Stimulated activated CD4-positive, alpha-beta T cell treated with anti-CD3 and anti-CD28 coated beads, Interleukin-4, amount 100 ng/mL, for 24 hours (primary cell): Measurements from ENCODE around the gene JAM3.

ENCODE experiments used
- DNase-seq: peaks from one replicate; pipeline ENCODE4 v3.0.0-alpha.2; 2020

JAM3 gene

DNA sequence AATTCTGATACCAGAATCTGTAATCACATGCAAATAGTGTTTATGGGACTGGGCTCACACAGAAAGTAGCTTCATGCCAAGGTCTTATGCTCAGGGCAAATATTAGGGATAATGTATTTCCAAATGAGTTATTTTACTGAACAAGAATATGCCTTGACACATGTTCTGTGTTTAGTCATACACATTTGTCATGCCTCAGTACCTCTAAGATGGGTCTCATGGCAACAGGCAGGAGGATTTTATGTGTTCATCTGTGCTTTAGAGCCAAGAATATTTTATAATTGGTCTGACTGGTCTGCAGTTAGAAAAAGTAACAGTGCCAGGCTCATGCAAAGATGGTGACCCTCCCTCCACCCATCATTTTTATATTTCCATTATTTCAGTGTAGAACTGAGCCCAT, 49.1 kb downstream of the JAM3 start:
- no peak for DNase-seq

DNA sequence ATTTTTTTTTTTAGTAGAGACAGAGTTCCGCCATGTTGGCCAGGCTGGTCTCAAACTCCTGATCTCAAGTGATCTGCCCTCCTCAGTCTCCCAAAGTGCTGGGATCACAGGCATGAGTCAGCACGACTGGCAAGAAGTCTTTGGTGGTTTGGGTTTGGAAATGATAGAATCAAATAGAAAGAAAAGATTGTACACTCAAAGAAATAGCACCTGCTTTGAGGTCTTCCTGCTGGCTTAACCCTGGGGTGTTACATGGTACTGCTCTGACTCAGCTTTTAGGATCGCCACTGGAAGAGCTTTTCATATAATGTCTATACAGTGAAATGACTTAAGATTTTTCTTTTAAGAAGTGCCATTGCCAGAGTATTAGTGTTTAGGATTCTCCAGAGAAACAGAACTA, 50.2 kb downstream of the JAM3 start:
- DNase-seq, result no peak

DNA sequence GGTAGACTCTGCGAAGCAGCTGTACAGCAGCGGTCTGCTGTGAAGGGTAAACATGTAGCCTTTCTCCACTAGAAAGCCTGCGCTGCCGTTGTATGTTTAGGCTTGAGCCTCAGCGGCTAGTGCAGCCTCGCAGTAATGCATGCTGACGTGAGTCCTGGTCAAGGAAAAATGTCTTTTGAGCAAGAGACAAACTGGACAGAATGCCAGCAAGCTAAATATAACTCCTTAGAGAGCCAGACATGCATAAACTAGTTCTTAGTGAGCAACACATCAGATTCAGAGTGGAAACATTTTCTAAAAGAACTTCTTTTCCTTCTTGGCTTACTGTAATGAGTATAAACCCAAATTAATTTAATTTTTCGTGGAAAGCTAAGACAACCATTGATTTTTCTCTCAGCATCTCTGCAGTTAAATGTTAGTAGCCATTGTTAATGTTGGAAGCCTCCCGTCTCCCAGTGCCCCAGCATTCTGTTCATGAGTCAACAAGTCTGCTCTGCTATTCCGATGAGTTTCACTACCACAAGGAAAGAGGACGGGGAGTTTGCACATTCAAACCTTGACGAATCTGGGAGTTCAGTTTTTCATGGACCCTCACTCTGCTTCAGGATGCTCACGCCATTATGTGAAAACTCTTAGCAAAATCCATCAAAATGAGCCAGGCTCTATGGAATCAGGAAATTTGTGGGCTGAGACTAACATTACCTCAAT, 51.4 kb downstream of the JAM3 start:
- DNase-seq, result no peak

DNA sequence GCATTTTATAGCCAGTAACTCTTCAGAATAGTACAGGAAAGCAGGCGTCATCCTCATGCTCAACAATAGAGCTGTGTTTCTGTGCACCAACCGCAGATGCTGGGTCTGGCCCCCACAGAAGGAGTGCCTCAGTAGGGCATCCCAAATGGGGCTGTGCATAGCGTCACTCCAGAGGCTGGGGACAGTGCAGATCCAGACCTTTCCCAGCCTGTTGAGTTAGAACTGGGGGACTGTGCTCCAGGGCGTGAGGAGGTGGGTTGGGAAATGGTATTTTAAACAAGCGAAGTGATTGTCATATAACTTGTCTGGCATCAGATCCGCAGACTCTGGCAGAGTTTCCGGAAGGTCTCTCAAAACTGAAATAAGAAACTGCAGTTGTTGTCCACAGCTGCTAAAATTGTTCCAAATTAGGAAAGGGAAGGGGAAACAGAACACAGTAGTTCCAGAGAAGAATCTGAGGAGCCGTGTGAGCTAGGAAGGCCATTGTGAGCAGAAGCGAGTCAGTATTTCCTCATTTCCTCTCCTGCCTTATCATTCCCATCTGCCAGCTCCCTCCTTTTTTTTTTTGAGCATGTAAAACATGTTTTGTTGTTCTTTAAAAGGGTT, 52.2 kb downstream of the JAM3 start:
- DNase-seq, result no peak

DNA sequence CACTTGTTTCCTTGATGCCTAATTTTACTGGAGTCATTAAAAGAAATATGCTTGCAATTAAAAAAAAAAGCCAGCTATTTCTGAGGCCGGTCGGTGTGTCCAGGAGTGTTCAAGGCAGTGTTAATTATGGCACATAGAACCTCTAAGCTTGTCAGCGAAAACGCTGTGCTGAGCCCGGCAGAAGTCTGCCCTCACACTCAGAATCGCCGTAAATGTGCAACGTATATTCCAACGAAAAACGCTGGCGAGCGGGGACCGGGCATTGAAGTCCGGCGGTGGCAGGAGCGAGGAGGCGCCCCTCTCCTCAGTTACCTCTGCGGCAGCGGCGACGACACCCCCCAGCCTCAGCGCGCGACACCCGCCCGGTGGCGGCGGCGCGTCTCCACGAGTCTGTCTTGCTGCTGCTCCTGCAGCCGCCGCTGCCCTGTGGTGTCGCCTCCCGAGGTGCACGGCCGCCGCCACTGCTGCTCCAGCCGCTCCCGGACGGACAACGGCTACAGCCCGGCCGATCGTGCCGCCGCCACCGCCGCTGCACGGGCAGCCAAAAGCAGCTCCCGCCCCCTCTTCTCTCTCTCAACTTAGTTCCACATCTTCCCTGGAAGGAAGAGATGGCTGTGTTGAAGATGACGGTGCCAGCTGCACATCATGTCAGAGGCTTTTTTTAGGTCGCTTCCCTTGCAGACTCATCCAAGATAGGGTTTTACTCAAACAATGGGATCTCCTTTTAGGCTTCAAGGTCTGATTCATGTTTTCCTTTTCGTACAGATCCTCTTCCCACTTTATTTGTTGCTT, 56.0 kb downstream of the JAM3 start:
- no peak for DNase-seq

DNA sequence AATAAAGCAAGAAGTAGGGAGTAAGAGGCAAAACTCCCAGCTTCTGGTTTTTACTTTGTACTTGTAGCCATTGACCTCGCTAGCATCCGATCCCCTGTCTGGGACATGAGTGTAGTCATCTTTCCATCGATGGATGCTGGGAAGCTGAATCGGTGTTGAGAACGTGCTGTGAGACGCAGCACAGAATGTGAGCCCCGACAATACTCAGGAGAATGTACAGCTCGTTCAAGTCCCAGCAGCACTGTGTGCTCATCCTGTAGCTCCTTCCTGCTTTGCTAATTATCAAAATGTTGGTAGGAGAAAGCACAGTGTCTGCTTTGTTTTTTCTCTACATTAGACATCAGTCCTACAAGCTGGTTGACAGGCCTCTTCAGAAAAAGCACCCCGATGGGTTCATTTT, 56.6 kb downstream of the JAM3 start:
- DNase-seq, result no peak

DNA sequence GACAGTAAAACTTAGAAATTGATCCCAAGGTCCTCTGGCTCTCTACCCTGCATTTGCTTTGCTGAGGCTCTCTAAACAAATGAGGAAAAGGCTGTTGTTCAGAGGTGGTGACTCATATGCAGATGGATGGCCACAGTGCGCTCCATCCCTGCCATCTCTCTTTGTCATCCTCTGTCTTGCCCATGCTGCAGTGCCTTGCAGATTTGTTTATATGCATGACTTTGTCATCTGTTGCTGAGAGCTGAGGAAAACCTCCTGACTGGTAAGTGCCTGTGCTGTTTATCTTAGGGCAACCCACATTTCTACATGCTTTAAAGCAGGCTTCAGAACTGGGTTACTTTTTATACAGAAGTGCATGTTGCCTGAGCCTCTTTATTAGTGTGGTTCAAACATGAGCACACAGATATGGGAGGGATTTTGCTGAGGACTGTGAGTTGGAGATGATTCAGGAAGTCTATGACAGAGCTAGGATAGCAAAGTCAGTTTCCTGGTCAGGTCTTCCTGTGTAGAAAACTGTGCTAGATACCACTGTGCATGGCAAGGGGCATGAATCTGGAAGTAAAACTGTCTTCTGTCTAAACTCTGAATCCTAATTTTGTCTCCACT, 57.4 kb downstream of the JAM3 start:
- DNase-seq, result no peak

DNA sequence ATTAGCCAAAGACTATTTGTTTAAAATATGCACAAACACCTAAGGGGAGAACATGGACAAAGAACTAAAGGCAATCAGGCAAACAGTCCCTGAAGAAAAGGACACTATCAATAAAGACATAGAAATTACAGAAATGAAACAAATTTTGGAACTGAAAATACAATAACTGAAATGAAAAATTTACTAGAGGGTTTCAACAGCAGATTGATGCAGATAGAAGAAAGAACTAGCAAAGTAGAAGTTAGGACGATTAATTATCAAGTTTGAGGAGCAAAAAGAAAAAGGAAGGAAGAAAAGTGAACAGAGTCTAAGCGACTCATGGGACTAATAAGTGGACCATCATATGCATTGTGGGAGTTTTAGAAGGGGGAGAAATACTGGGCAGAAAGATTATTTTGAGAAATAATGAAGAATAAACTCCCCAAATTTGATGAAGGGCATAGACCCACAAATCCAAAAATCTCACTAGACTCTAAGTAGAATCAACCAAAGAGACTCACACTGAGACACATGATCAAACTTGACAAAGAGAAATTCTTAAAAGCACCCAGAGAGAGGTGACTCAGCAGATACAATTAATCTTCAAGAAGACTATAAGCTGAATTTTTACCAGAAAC, 62.9 kb downstream of the JAM3 start:
- DNase-seq, result no peak

DNA sequence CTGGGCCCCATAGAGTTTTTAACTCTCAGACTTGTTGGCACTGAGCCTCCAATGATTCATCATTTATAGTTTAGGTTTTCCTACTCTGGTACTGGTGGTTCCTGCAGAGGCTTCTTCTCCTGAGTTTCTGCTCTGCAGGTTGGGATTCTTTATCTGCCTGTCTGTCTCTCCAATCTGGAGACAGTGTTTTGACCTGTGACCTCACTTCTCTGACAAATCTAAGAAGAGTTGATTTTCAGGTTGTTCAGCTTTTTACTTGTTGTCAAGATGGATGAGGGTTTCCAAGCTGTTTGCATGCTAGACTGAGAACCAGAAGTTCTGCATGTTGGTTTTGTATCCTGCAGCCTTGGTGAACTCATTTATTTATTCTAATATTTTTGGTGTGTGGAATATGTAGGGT, 63.9 kb downstream of the JAM3 start:
- no peak for DNase-seq

DNA sequence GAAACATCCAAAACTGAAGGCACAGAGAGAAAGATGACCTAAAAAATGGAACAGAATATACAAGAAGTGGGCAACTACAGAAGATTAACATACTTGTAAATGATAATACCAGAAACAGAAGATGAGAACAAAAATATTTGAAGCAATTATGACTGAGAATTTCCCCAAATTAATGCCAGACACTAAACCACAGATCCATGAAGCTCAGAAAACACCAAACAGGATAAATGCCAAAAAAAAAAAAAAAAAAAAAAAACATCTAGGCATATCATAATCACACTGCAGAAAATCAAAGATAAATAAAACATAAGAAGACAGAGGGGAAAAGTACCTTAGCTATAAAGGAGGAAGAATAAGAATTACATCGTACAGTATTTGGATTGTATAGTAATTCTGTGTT, 65.3 kb downstream of the JAM3 start:
- DNase-seq, result no peak

DNA sequence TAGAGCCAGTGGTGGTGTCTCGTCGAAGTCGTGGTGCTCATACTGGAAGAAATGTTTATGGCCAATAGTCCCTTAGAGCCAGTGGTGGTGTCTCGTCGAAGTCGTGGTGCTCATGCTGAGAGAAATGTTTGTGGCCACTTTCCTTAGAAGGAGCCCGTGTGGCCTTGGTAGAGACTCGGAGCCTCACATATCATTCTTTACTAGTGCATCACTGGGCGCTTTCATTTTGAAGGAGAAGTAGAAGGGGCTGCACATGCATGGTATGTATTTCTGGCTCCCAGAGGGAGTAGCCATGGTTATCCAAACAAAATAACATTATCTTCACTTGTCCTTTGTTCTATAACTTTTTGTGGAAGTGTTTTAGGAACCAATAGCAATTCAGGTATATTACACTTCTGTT, 69.5 kb downstream of the JAM3 start:
- DNase-seq, result no peak

DNA sequence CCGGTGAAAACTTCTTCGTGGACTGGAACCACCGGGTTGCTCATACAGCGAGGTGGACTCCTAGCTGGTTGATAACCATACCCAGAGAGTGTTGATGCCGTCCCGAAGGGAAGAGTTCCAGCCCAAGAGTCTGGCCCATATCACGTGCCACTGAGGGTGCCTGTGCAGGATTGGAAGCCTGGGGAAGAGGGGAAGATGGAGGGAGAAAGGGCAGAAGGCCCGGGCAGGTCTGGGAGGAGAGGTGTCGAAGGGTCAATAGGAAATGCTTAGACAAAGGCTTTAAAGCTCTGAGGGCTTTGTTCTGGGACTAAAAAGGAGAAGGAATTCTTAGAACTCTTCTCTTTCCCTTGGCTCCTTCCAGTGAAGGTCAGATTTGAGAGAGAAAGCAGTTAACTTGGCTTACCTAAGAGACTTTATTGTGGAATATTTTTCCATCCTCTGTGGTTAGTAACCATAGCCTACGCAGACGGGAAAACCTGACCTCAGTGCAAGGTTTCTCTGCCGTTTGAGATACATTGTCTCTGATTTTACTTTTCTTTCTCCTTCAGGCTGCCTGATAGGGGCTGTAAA, 70.5 kb downstream of the JAM3 start:
- DNase-seq, result no peak

DNA sequence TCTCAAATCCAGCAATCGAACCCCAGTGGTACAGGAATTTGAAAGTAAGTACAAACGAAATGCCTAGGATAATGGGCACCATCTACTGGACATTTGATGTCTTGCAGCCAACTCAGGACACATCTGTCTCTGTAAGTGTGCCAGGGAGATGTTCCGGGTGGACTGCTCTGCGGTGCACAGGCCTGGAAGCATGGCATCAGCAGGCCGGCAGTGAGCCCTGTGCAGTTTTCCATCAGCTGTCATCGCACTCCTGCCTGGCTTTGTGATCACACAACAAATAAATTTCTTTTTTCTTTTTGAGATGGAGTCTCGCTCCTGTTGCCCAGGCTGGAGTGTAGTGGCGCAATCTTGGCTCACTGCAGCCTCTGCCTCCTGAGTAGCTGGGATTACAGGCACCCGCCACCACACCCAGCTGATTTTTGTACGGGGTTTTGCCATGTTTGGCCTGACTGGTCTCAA, 71.0 kb downstream of the JAM3 start:
- DNase-seq, result peak; percentile 47

DNA sequence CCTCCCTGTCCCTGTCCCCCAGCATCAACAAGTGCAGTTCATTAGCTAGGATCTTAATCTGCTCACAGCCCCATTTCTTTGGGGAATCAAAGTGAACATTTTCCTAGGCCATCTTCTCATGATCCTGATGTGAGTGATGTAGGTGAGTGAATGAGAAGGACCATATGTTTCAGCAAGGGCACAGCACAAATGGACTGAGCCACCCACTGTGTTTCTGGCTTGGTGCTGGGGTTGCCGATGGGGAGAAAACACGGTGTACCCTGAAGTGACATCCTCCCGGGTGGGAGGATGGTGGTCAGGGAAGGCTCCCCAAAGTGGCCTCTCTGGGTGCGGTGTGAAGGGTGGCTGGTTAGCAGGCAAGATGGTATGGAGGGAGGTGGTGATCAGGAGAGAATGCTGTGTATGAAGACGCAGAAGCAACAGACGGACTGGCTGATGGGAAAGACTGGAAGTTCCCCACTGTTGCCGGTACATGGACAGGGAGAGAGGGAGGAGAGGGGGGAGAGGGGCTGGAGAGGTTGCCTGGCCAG, 72.2 kb downstream of the JAM3 start:
- DNase-seq, result no peak

DNA sequence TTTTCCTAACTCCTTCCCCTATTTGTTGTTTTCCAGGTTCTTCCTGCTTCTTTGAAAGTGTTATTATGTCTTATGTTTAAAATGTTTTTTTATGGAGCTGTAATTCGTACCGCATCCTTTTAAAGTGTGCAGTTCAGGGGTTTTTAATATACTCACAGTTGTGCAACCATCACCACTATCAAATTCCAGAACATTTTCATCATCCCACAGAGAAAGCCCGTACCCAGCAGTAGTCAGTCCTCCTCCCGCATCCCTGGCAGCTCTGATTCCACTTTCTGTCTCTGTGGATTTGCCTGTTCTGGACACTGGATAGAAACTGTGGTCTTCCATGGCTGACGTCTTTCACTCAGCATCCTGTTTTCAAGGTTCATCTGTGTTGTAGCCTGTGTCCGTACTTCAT, 73.7 kb downstream of the JAM3 start:
- DNase-seq, result no peak

DNA sequence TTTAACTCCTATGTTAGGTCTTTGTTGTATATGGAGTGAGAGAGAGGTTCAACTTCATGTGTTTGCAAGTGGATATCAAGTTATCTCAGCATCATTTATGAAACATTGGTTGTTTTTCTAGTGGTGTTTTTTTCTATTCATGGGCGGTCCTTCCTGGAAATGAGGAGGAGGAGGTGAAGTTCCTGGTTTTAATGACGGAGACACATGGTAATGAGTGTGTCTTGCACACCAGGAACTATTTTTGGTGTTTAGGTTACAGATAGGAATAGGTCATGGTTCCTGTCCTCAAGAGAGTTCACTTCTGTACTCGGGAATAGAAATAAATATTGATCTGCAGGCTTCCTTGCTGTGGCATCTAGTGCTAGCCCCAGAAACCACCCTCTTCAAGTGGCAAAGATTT, 74.9 kb downstream of the JAM3 start:
- no peak for DNase-seq

DNA sequence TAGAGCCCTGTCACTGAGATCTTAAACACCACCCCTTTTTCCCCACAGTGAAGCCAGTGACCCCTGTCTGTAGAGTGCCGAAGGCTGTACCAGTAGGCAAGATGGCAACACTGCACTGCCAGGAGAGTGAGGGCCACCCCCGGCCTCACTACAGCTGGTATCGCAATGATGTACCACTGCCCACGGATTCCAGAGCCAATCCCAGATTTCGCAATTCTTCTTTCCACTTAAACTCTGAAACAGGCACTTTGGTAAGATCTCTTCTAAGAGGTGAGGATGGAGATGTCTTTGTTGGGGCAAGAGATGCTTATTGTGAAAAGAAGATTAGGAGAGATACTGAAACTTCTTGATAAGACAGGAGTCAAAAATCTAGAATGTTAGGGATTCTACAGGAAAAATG, 75.9 kb downstream of the JAM3 start:
- DNase-seq, result no peak

DNA sequence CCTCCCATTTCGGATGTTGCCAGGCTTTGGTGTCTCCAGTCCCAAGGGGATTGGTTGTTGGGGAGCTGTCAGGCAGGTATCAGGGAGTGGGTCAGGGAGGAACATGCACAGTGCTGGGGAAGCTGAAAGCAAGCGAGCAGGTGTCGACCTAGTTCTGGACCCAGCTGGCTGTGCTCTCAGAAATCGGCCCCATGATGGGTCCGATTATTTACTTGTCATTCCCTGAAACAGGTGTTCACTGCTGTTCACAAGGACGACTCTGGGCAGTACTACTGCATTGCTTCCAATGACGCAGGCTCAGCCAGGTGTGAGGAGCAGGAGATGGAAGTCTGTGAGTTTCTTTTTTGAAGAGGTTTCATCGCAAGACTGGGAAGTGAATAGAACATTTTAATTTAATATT, 76.8 kb downstream of the JAM3 start:
- DNase-seq, result no peak

DNA sequence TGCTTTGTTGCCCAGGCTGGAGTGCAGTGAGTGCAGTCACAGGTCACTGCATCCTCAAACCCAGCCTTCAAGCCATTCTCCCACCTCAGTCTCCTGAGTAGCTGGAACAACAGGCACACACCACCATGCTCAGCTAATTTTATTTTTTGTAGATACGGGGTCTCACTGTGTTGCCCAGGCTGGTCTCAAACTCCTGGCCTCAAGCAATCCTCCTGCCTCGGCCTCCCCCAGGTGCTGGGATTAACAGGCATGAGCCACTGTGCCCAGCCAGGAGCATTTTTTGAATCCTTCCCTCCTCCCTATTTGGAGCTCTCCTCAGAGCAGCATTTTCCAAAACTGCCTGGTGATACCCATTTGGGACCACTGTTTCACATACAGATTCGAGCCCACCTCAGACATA, 77.7 kb downstream of the JAM3 start:
- DNase-seq, result no peak

DNA sequence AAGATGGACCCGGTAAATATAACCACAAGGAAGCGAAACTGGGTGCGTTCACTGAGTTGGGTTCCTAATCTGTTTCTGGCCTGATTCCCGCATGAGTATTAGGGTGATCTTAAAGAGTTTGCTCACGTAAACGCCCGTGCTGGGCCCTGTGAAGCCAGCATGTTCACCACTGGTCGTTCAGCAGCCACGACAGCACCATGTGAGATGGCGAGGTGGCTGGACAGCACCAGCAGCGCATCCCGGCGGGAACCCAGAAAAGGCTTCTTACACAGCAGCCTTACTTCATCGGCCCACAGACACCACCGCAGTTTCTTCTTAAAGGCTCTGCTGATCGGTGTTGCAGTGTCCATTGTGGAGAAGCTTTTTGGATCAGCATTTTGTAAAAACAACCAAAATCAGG, 80.5 kb downstream of the JAM3 start:
- DNase-seq, result no peak

DNA sequence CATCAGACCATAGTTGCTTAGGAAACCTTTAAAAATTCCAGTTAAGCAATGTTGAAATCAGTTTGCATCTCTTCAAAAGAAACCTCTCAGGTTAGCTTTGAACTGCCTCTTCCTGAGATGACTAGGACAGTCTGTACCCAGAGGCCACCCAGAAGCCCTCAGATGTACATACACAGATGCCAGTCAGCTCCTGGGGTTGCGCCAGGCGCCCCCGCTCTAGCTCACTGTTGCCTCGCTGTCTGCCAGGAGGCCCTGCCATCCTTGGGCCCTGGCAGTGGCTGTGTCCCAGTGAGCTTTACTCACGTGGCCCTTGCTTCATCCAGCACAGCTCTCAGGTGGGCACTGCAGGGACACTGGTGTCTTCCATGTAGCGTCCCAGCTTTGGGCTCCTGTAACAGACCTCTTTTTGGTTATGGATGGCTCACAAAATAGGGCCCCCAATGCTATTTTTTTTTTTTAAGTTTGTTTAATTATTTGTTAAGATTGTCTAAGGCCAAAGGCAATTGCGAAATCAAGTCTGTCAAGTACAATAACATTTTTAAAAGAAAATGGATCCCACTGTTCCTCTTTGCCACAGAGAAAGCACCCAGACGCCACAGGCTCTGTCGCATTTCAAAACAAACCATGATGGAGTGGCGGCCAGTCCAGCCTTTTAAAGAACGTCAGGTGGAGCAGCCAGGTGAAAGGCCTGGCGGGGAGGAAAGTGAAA, 81.5 kb downstream of the JAM3 start:
- no peak for DNase-seq
